Measurements from ENCODE around the gene MRPL11. TPM values are rescaled to one million over a fixed set of nuclear protein-coding genes. Genes with fewer than 3 reads are reported as not detected.

The MRPL11 gene
- total and polyA plus RNA-seq, 10 of the 15 experiments (the other 5 are each of a cell fraction or from before 2014, with no cell fraction given) = 43.5 to 248 (median 109) TPM

GRCh38 chr11:66484806-66485380, 46.2 kb upstream of the MRPL11 start (continued):
- TF ChIP-seq, protein P1, sequence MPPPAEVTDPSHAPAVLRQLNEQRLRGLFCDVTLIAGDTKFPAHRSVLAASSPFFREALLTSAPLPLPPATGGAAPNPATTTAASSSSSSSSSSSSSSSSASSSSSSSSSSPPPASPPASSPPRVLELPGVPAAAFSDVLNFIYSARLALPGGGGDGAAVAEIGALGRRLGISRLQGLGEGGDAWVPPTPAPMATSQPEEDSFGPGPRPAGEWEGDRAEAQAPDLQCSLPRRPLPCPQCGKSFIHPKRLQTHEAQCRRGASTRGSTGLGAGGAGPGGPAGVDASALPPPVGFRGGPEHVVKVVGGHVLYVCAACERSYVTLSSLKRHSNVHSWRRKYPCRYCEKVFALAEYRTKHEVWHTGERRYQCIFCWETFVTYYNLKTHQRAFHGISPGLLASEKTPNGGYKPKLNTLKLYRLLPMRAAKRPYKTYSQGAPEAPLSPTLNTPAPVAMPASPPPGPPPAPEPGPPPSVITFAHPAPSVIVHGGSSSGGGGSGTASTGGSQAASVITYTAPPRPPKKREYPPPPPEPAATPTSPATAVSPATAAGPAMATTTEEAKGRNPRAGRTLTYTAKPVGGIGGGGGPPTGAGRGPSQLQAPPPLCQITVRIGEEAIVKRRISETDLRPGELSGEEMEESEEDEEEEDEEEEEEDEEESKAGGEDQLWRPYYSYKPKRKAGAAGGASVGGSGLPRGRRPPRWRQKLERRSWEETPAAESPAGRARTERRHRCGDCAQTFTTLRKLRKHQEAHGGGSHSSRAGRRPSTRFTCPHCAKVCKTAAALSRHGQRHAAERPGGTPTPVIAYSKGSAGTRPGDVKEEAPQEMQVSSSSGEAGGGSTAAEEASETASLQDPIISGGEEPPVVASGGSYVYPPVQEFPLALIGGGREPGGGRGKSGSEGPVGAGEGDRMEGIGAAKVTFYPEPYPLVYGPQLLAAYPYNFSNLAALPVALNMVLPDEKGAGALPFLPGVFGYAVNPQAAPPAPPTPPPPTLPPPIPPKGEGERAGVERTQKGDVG (CRISPR knock-in tag; IDR thresholded peaks at IDR 0.05) = no peak
- no peak for TF ChIP-seq ZBED1 (IDR thresholded peaks at IDR 0.05; ENCODE audit: borderline replicate concordance)
- no peak for TF ChIP-seq ZZZ3 (IDR thresholded peaks at IDR 0.05; ENCODE audit: control insufficient read depth, insufficient read length, low read depth)
- no peak for TF ChIP-seq RFX5 (IDR thresholded peaks at IDR 0.05; ENCODE audit: low read depth, low read length)
- TF ChIP-seq SIN3A (IDR thresholded peaks at IDR 0.05; ENCODE audit: low read depth, low read length) = no peak

DNA sequence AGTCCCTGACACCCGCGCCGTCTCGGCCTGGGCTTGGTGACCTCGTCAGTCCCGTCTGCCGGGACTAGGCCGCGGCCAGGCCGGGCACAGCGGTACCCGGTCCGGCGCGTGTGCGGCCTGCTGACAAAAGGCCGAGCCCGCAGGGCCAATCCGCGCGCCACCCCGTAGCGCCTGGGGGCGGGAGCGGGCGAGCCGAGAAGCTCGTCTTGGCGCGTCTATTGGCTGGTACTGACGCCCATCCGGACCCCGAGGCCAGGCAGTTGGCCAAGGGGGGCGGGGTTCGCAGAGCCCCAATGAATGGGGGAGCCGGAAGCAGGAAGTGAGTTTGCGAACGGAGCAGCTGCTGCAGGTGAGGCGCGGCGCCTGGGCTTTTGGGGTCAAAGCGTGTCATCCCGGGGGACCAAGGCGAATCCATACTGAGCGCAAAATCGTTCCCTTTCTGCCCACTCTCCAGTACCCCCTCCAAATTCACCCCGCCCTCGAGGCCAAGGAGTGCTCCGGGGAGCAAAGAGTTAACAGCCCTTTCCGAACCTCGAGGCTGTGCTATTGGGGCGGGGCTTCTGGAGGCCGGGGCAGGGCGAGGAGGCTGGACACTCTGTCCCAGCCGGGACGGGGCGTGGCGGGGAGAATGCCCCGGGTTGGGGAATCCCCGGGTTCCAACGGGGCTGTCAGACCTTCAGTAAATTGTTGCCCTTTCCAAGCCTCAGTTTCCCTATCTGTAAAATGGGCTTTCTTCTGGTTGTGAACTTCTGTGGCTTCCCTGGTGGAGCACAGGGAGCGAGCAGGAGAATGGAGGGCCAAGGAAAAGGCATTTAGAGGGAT, 41.7 kb upstream of the MRPL11 start, which contains the start of gene DPP3:
Gene DPP3 (plus strand): TSS at position 318 of the 822 bp plus-strand sequence. CDS start 1,767 bp downstream, outside the sequence.
- Histone ChIP-seq H3K27ac (ENCODE audit: control insufficient read depth, insufficient read depth) (peak within 1 kb of the TSS; percentile 89), H3K4me1 (ENCODE audit: control insufficient read depth, insufficient read depth, low read length) (peaks cover 6% of the 10 kb centered on the region), H3K9ac (ENCODE audit: control insufficient read depth, insufficient read depth, low read length) (peak within 1 kb of the TSS; percentile 95), H2AFZ (ENCODE audit: control insufficient read depth, low read depth, low read length) (peak within 1 kb of the TSS; percentile 94), H3K4me2 (ENCODE audit: control insufficient read depth, insufficient read depth) (peak within 1 kb of the TSS; percentile 97), H4K20me1 (ENCODE audit: control insufficient read depth, insufficient read depth) (no peaks in the 10 kb centered on the region), H3K27me3 (replicated peaks in 1 of 2; ENCODE audit: control insufficient read depth in 2 of 2, insufficient read depth in 2 of 2, low read length in 1 of 2) (no peaks in the 10 kb centered on the region), H3K4me3 (peak within 1 kb of the TSS; percentile 95), H3K36me3 (ENCODE audit: control insufficient read depth in 2 of 2, insufficient read depth in 2 of 2, low read length in 1 of 2) (peaks cover 0 to 2% of the 10 kb centered on the region in 2 experiments; a peak in 1 of 4 replicates), H3K9me3 (replicated peaks; ENCODE audit: control insufficient read depth, insufficient read depth, low read length) (no peaks in the 10 kb centered on the region), H3K79me2 (ENCODE audit: control insufficient read depth, insufficient read depth, low read length) (peaks cover 23% of the 10 kb centered on the region)
- ChIA-PET POLR2A (interaction anchor here (0.5 to 1.7 kb wide), 11 partner anchors 14 to 226 kb away, joined by 3 to 8 read pairs (median 5); partner anchors contain the start of genes MRPL11, PELI3, RBM4B and SLC29A2), SMC1A (ENCODE audit: uncharacterized antibody, unreplicated experiment) (interaction anchor here (0.8 to 2.7 kb wide), 8 partner anchors 14 to 199 kb away, joined by 3 to 10 read pairs (median 4); partner anchors contain the start of genes MRPL11 and PELI3), CTCF (interaction anchor here (0.6 to 3.6 kb wide), 19 partner anchors 13 to 231 kb away, joined by 3 to 41 read pairs (median 4); partner anchors contain the start of genes BBS1, MRPL11, NPAS4 and PELI3), RAD21 (ENCODE audit: unreplicated experiment) (interaction anchor here (0.6 to 3.7 kb wide), 17 partner anchors 9 to 590 kb away, joined by 3 to 23 read pairs (median 3); partner anchors contain the start of genes MRPL11, NPAS4, PELI3 and RBM4)
- WGBS (ENCODE audit: insufficient coverage, insufficient replicate concordance, low lambda C conversion rate, missing lambda C conversion rate) = under 1% methylated on average over 61 of the region's 62 CpGs
- FAIRE-seq (peak; percentile 78), DNase-seq (ENCODE audit: low read depth, low spot score) (peak; percentile 84), ATAC-seq (peak; percentile 98)
- TSS peak; percentile 73 for BruUV-seq (replicated peaks)
- intact Hi-C loops (cut with micrococcal nuclease; ENCODE audit: unreplicated experiment) = loop anchor here (1.0 to 2.0 kb wide), 2 partner anchors 41 to 196 kb away; partner anchors contain the start of gene RBM4B
- in situ Hi-C loops (cut with MboI) = no loop called here
- TF ChIP-seq SREBF1 (IDR thresholded peaks at IDR 0.05; ENCODE audit: low read length) (no peak), PML (IDR thresholded peaks at IDR 0.05; ENCODE audit: low read length) (0 out of 2 replicates have a peak, but pooled peaks have one; percentile 38), IRF3 (IDR thresholded peaks at IDR 0.05) (peak; percentile 88), E2F4 (IDR thresholded peaks at IDR 0.05; ENCODE audit: low read depth, low read length) (no peak)
- TF ChIP-seq, protein P2, sequence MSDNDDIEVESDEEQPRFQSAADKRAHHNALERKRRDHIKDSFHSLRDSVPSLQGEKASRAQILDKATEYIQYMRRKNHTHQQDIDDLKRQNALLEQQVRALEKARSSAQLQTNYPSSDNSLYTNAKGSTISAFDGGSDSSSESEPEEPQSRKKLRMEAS (IDR thresholded peaks at IDR 0.05; ENCODE audit: low read depth, low read length) = peak; percentile 13; the same call in 1 of the 2 replicates
- TF ChIP-seq, protein P1 (CRISPR knock-in tag; IDR thresholded peaks at IDR 0.05) = no peak

Measured in GM12878 (cell line).